Fibroblast of skin of left biceps (primary cell): ENCODE measurements around the gene CRYM.

Experiments
- DNase-seq, 2 experiments: peaks; one replicate each; pipeline ENCODE4 v3.0.0-alpha.2; 2013; ENCODE audit warnings: low read depth in 2 of 2

The CRYM gene

DNA sequence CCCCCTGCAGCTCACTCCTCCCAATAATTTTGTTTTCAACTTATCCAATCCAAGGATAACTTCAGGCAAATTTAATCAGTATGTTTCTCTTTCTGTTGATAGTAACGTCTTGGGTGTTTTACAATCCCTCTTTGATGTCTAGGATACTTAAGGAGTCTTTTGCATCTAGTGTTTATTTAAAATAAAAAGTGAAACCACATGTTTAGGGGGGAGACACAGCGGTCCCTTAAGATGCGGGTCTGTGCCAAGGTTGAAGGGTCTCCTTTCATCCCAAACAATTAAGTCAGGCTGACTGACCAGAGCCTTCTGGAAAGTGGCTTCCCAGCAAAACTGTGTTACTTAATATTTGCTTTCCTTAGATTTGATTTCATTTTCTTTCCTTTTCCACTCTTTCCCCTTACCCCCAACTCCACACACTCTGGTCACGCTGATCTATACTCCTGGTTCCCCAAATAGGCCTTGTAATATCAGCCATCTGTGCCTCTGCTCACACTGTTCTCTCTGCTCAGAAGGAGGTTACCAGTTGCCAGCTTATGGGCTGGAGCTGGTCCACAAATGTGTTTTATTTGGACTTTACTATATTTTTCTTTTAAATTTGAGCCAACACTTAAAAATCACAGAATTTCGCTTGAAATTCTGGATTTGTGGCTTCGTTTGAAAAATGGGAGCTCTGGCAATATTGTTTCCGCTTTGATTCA lies 33.4 kb downstream of the CRYM start:
- no peak for DNase-seq

DNA sequence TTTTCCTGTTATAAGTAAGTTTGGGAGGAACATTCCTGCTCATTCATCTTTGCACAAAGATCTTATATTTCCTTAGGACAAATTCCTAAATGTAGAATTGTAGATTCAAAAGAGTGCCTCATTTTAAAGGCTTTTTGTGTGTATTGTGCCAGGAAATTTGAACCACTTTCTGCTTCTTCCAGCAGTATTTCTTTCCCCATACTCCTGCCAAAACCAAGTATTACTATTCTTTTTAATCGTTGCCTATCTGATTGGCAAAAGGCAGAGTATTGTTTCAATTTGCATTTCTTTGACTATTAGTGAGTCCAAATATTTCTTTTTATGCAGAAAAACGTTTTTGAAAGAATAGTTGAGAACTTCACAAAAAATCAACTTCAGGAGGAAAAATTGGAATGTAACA lies 35.3 kb downstream of the CRYM start:
- no peak for DNase-seq

DNA sequence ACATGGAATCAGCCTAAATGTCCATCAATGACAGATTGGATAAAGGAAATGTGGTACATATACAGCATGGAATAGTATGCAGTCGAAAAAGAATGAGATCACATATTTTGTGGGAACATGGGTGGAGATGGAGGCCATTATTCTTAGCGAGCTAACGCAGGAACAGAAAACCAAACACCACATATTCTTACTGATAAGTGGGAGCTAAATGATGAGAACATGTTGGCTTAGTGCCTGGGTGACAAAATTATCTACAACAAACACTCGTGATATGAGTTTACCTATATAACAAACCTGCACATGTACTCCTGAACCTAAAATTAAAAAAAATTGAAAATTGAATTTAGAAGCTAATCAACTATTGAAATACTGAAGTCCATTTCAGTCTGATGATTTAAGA lies 38.4 kb downstream of the CRYM start:
- DNase-seq: no peak

DNA sequence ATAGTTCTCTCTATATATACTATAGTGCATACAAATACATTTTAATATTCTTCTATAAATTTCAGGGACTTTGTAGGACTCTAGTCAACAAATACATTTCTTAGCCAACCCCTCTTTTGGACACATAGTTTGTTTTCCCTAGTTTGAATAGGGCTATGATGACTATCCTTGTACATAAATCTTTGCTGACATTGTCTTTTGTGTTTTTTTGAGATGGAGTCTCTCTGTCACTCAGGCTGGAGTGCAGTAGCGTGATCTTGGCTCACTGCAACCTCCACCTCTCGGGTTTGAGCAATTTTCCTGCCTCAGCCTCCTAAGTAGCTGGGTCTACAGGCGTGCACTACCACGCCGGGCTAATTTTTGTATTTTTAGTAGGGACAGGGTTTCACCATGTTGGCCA lies 41.3 kb downstream of the CRYM start:
- DNase-seq: no peak

DNA sequence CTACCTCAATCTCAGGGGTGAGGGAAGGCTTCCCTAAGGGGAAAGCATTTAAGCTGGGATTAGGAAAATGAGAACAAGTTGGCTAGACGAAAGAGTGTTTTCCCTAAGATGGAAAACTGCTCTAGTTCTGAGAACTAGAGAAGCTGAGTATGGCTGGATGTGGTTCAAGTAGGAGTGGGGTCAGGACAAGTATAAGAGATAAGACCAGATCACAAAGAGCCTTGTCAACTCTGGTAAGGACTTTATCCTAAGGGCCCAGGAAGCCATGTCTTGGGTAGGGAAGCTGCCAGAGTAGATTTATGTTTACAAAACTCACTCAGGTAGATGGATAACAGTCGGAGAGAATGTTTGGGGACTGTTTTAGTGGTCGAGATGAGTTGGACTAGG lies 42.9 kb downstream of the CRYM start:
- DNase-seq: no peak

DNA sequence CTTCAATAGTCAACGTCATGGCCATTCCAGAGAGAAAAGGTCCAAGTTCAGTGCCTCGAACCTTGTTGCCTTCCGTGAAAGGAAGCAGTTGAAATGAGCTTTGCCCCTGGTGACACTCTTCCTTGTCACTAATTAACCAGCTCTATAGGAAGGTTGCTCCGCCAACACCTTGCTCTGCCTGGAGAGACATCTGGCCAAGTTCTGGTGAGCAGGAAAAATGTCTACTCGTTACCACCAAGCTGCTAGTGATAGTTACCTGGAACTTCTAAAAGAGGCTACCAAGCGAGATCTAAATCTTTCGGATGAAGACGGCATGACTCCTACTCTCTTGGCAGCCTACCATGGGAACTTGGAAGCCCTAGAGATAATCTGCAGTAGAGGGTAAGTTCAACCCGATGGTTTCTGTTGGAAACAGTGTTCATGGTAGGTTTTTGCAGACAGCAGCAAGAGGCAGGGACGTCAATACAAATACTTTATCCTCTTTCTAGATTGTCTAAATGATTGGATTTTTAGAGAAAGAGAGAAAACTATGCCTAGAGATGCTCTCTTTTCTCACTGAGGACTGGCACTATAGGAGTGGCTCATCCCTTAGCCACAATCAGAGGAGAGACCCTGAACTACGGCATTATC lies 44.5 kb downstream of the CRYM start, which contains the start of gene ANKS4B:
Gene ANKS4B (plus strand): TSS at position 179 of the 630 bp plus-strand sequence. CDS start 39 bp downstream, at position 218.
- no peak for DNase-seq

DNA sequence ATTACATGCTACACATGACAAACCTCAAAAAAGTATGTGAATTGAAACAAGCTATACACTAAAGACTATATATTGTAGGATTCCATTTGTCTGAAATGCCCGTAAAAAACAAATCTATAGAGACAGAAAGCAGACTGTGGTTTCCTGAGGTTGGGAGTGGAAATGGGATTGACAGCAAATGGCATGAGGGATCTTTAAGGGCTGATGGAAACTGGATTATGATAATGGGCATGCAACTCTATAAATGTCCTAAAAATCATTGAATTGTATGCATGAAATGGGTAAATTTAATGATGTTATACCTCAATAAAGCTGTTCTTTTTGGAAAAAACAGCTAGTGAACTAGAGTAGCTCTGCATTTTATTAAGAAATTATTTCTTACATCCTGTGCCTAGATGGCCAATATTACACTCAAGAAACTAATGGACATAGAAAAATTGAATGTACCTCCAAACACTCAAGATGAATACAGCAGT lies 45.0 kb downstream of the CRYM start:
- no peak for DNase-seq

DNA sequence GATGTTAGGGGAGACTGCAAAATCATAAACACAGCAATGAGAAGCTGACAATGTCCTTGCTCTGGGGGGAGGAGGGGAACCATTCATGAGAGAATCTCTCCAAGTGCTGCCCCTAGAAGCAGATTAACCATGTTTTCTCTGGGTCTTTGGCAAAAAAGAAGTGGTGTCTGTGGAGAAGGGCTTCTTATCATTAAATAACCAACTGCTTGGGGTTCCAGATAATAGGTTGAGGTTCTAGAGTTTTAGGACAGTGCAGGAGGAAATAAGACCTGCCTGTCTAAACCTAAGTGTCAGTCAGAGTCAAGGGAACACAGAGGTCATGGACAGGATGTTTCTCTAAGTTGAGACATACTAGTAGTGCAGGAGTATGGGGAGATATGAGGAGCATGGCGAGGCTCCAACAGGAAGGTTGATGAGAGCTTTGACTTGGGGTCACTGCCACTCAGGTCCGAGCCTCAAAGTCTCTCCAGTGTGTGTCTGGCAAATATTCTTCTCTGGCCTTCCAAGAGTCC lies 49.7 kb downstream of the CRYM start:
- no peak for DNase-seq

DNA sequence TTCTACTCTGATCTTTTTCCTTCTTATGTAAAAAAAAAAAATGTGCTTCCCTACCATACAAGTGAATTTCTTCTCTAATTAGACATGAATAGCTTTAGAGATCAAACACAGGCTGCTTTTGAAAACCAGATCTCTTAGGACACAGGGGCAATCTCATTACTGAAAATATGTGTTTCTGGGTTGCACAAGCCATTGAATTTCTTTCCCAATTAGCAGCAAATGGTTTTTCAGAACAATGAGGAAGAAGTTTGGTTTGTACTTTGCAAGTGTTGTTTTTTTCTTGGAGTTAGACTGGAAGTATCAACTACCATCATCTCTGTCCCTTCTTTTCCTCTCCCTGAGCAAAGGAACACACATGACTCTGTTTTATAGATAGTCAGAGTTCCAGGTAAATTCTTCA lies 50.2 kb downstream of the CRYM start:
- DNase-seq: no peak

DNA sequence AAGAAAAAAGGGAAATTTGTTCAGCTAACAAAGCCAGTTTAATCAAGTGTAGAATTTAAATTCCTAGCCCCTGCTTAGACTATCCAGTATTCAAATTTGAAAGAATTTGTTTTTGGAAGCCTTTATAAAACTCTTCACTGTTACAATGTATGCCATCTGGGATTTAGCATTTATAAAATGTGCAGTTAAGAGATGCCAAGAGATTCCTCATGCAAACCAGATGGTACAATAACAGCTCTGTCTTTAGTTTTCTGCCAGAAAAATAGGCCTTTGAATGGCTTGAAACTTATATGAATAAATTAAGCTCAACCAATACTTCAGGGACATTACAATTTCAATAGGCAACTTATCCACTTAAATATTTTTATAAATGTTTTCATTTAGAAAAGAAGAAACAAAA lies 51.3 kb downstream of the CRYM start:
- DNase-seq: no peak

DNA sequence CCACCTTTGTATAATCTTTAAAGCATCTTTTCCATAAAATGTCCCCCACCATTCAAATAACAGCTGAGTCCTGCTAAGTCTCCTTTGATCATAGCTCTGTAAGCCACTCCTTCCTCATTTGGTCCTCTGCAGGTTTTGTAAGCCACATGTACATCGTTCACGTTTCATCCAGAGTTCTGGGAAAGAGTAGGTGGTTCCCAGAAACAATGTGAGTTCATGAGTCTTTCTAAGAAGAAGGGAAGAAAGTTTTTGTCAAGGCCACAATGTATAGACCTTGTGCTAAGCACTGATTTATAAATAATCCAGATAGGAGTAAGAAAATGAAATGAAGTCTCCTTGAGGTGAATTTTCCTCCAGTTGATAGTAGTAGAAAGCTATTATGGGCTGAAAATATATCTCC lies 53.3 kb downstream of the CRYM start:
- DNase-seq: no peak

DNA sequence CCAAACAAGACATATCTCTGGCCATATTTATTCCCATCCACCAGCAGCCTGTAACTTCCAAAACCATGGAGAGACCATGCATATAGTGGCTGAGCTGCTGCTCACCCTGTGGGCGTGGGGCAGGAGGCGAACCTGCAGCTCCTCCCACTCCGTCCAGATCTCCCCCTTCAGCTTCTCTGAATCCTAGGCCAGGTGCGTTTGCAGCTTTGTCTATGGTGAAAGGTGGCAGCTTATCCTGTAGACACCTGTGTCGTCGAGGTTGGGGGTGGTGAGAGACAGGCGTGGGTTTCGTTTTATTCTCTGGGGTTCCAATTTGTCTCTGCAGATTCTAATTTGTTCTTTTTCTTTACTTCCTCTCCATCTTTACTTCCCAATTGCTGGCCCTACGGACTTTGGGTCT lies 54.3 kb downstream of the CRYM start:
- DNase-seq: no peak

DNA sequence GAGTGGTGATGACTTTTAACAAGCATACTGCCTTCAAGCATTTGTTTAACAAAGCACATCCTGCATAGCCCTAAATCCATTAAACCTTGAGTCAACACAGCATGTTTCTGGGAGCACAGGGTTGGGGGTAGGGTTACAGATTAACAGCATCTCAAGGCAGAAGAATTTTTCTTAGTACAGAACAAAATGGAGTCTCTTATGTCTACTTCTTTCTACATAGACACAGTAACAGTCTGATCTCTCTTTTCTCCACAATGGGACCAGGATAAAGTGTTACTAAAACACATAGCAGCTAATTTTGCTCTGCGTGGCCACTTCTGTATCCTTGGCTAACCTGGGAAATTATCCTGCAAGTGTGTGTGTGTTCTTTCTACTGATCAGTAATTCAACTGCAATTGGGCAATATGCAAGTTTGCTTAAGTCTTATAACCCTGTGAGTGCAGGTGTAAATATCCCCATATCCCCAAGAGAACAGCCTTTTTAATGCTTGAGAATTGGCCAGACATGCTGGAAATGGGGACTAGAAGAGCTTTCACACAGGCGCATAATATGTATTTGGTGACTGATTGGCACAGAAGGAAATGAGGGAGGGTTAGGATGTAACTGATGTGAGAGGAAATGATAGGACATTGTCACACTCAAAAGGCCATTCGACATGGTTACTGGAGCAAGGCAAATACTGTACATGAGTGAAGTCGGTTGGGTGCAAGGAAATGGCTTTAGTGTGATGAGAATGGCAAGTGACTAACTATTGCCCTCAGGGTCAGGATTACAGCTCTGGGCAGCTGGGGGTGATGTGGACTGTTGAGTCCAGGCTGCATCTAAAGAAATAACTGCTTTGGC lies 55.4 kb downstream of the CRYM start:
- DNase-seq: no peak

DNA sequence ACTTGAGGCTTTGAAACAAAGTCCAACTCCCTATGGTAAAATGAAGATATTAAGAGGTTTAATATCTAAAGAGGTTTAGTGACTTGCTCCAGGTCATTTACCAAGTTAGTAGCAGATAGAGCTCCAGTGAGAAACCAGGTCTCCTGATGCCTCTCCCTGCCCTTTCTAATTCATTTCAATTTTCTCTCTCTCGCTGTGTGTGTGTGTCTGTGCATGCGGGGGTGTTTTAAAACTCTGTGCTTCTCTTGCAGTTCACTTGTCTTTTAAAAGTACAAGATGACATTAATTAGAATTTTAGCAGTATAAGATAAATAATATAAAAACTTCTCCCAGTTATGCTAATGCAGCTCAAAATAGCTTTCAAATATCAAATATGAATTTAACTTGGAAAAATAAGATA lies 58.5 kb downstream of the CRYM start:
- DNase-seq: no peak

DNA sequence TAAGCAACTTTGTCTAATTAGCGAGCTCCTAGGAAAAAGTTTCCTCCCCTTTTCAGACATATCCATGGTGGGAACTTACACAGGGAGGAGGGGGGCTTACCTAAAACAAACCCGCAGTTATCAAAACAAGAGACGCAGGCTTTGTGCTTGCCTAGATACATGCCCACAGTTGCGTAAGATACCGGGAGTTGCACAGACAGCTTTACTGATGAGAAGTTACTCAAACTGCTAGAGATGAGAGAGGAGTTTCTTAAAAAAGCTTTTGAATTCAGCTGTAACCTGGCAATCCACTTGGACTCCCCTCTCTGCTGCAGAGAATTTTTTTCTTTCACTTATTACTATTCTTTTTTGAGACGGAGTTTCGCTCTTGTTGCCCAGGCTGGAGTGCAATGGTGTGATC lies 59.9 kb downstream of the CRYM start:
- DNase-seq: no peak

DNA sequence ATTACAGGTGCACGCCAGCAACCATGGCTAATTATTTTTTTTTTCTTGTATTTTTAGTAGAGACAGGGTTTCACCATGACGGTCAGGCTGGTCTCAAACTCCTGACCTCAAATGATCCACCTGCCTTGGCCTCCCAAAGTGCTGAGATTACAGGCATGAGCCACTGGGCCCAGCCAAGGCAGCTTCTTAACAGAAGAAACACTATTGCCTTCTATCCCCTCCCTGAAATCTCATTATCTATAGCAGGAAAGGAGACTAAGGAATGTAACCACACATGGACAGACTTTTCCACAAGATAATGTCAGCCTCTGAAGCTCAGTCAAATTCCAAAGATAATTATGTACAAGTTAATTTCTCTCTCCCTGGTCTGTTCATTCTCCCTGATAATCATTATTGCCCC lies 61.0 kb downstream of the CRYM start:
- DNase-seq: no peak

DNA sequence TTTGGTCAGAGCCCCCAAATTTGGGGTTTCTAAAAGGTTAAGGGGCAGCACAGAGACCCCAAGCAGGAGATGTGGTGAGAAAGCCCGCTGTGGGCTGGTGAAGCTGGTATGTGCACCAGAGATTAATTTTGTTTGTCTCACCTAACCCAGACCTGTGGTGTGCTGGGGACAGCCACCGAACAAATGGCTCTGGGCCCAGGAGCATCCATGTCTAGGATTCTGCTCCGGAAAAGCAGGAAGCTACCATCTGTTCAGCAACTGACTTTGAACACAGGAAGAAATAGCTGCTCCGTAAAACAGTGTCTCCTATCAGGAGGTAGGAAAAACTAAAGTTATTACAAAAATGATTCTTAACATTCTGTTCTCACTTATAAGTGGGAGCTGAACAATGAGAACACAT lies 64.0 kb downstream of the CRYM start:
- DNase-seq: no peak

DNA sequence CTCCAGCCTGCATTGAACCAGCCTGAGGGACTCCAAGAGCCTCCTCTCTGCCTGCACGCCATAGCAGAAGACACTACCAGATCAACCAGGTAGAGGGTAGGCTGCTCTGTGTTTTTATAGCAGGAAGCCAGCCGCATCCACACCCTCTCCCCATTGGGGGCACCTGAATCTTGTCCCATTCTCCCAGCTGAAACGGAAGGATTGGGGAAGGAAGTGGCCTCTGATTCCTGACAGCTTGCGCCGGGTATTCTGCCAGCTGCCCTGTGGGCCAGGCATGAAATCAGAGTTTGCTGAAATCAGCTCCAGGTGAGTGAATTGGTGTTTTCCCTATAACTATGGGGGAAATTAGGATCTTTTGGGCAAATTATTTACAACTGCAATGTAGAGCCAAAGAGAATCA lies 66.6 kb downstream of the CRYM start, which contains the start of gene ZP2:
Gene ZP2 (minus strand): TSS at position 89 of the 400 bp plus-strand sequence. CDS start 27 bp downstream, at position 62.
- no peak for DNase-seq
